HepG2 (cell line): ENCODE results near the gene APBB1IP. TPM values are rescaled to one million over a fixed set of nuclear protein-coding genes. Genes with fewer than 3 reads are reported as not detected.

Source experiments
- ATAC-seq: fragments of 200-7000 bp; cut with Tn5 transposase; 3 replicates; pipeline ENCODE4 v1.9.1; 2020; ENCODE audit warnings: mild to moderate bottlenecking, moderate library complexity
- BruUV-seq: library from RNA; stranded (reverse); fragments of 400-500 nt; replicated peaks from 2 replicates; lab custom pipeline; 2021; lab: Mats Ljungman, UMichigan
- CTCF ChIA-PET: fragments of 300-600 bp; formaldehyde crosslinking; extraction: SDS; loops from one replicate; lab custom pipeline; 2021; ENCODE audit warnings: low total read pairs, inconsistent platforms, low intra/inter-chr PET ratio; lab: Yijun Ruan, JAX
- POLR2A ChIA-PET: fragments of 350-600 bp; sonication (Branson Sonifier 250); formaldehyde crosslinking; loops from one replicate; lab custom pipeline; 2020; ENCODE audit warnings: antibody characterized with exemption, inconsistent platforms; lab: Yijun Ruan, JAX
- DNase-seq: peaks from one replicate; pipeline ENCODE4 v3.0.0-alpha.2; 2015; ENCODE audit warnings: low spot score
- FAIRE-seq: peaks from 3 replicates; lab custom pipeline; 2011; peaks lifted over from hg19 to GRCh38; lab: Jason Lieb, UNC
- H2AFZ ChIP-seq: one replicate; pipeline ENCODE4 v1.6.1; 2011; ENCODE audit warnings: low read length, inconsistent platforms
- H3K27ac ChIP-seq: fragments of 300-600 bp; 3 replicates; pipeline ENCODE4 v1.8.0; 2011; ENCODE audit warnings: mixed run types, mild to moderate bottlenecking, mixed read lengths, low read length, inconsistent platforms; ENCODE audit not compliant: insufficient read depth; ENCODE audit errors: extremely low read length
- H3K27me3 ChIP-seq, 2 experiments: fragments of 200-600 bp in 1 of 2; 2 replicates in 1 of 2; 3 replicates in 1 of 2; pipeline versions ENCODE4 v1.6.0 to v1.8.0; 2011; ENCODE audit warnings: low read length in 2 of 2, mild to moderate bottlenecking in 2 of 2, moderate library complexity in 2 of 2, inconsistent platforms in 1 of 2; ENCODE audit not compliant: insufficient read depth in 2 of 2, control insufficient read depth in 1 of 2
- H3K36me3 ChIP-seq, 2 experiments: fragments of 200-600 bp in 1 of 2; replicated peaks in 1 of 2; 2 replicates in 1 of 2; 3 replicates in 1 of 2; pipeline versions ENCODE4 v1.5.1 to v1.8.0; 2011; ENCODE audit warnings: low read length in 2 of 2, inconsistent platforms in 1 of 2; ENCODE audit not compliant: insufficient read depth in 2 of 2, control insufficient read depth in 1 of 2
- H3K4me1 ChIP-seq: 2 replicates; pipeline ENCODE4 v1.5.1; 2012; ENCODE audit warnings: low read length, inconsistent platforms; ENCODE audit not compliant: insufficient read depth
- H3K4me2 ChIP-seq: 2 replicates; pipeline ENCODE4 v1.6.0; 2011; ENCODE audit warnings: low read depth, low read length, inconsistent platforms
- H3K4me3 ChIP-seq, 3 experiments: fragments of 200-600 bp in 1 of 3; sonication (generic), shearing (Covaris generic) in 1 of 3; replicated peaks in 1 of 3; 2 replicates each; pipeline ENCODE4 v1.5.1; 2011 to 2016; ENCODE audit warnings: low read length in 3 of 3, inconsistent platforms in 2 of 3, low read depth in 2 of 3, mild to moderate bottlenecking in 2 of 3, control low read depth in 1 of 3, mixed read lengths in 1 of 3; ENCODE audit not compliant: insufficient read depth in 1 of 3
- H3K79me2 ChIP-seq: one replicate; pipeline ENCODE4 v1.6.1; 2011; ENCODE audit warnings: low read length, inconsistent platforms; ENCODE audit not compliant: insufficient read depth
- H3K9ac ChIP-seq: 2 replicates; pipeline ENCODE4 v1.6.0; 2011; ENCODE audit warnings: mild to moderate bottlenecking, low read depth, low read length, inconsistent platforms; ENCODE audit not compliant: insufficient read depth
- H3K9me3 ChIP-seq: 2 replicates; pipeline ENCODE4 v1.5.1; 2012; ENCODE audit warnings: mild to moderate bottlenecking, low read length
- H4K20me1 ChIP-seq: 2 replicates; pipeline ENCODE4 v1.6.0; 2011; ENCODE audit warnings: inconsistent platforms, mild to moderate bottlenecking, low read length, moderate library complexity; ENCODE audit not compliant: insufficient read depth
- ARNT ChIP-seq: fragments of 450-650 bp; IDR thresholded peaks from 2 replicates; pipeline ENCODE4 v1.6.1; 2017
- ATF4 ChIP-seq, 2 experiments: fragments of 450-650 bp in 1 of 2; sonication (generic) in 1 of 2; formaldehyde crosslinking; IDR thresholded peaks; 2 replicates each; pipeline versions ENCODE4 v1.5.0 to v1.8.0; 2020 to 2022; ENCODE audit warnings: mild to moderate bottlenecking in 1 of 2, missing genetic modification reagents in 1 of 2
- PCBP1 ChIP-seq: fragments of 200-400 bp; formaldehyde crosslinking; IDR thresholded peaks from 2 replicates; pipeline ENCODE4 v1.6.1; 2017; ENCODE audit warnings: mild to moderate bottlenecking, low read depth, low read length, borderline replicate concordance
- SIX1 ChIP-seq: sonication (generic); formaldehyde crosslinking; IDR thresholded peaks from 2 replicates; pipeline ENCODE4 v1.4.0; 2020; ENCODE audit warnings: missing genetic modification reagents, borderline replicate concordance
- whole genome bisulfite sequencing: methylation state at CpG from one replicate; pipeline ENCODE4 v1.1.6; 2017; ENCODE audit warnings: low lambda C conversion rate; 5-methylcytosine and 5-hydroxymethylcytosine counted together
- in situ Hi-C: cut with HindIII; loops from 2 replicates; pipeline ENCODE4 v1.10.0; 2017; ENCODE audit warnings: low pct_unique_long_range_greater_than_20kb; ENCODE audit not compliant: extremely low pct_ligation_motif_present
- intact Hi-C: fragments of 100-400 bp; cut with micrococcal nuclease; formaldehyde crosslinking; loops from one replicate; pipeline ENCODE4 v1.10.0; 2022; ENCODE audit not compliant: unreplicated experiment
- polyA plus RNA-seq, 8 experiments: library from polyadenylated mRNA; depleted of rRNA in 3 of 8; stranded (reverse) in 7 of 8; unstranded in 1 of 8; fragments of >200 nt; fragmentation: Illumina TruSeq in 4 of 8; extraction: Trizol in 4 of 8; gene quantifications; 2 replicates each; pipeline versions ENCODE4 v1.2.1 to v1.2.3, GENCODE V29; 2011 to 2016; ENCODE audit warnings: low read depth in 4 of 8, missing spikeins in 1 of 8, mixed read lengths in 1 of 8; ENCODE audit not compliant: insufficient read depth in 1 of 8
- total RNA-seq, 5 experiments: library from RNA; depleted of rRNA; stranded (reverse); fragments of >200 nt; fragmentation: Illumina TruSeq; extraction: Trizol; gene quantifications; 2 replicates each; pipeline ENCODE4 v1.2.3, GENCODE V29; 2016; ENCODE audit warnings: low read depth in 1 of 5
- TF ChIP-seq, protein P1 (sequence below): sonication (generic); formaldehyde crosslinking; IDR thresholded peaks from 2 replicates; pipeline ENCODE4 v1.4.0; 2020; ENCODE audit warnings: missing genetic modification reagents
- TF ChIP-seq, protein P2 (sequence below): sonication (generic); formaldehyde crosslinking; IDR thresholded peaks from 2 replicates; pipeline ENCODE4 v1.8.0; 2022; ENCODE audit warnings: mild to moderate bottlenecking, missing genetic modification reagents; ENCODE audit not compliant: insufficient replicate concordance
- TF ChIP-seq, protein P3 (sequence below): IDR thresholded peaks from 2 replicates; pipeline ENCODE4 v1.6.1; 2016; ENCODE audit warnings: mild to moderate bottlenecking

The APBB1IP gene
- total and polyA plus RNA-seq, 2 of the 13 experiments (the other 11 are each of a cell fraction or from before 2014, with no cell fraction given) = 0.08 TPM; not detected in 1

DNA sequence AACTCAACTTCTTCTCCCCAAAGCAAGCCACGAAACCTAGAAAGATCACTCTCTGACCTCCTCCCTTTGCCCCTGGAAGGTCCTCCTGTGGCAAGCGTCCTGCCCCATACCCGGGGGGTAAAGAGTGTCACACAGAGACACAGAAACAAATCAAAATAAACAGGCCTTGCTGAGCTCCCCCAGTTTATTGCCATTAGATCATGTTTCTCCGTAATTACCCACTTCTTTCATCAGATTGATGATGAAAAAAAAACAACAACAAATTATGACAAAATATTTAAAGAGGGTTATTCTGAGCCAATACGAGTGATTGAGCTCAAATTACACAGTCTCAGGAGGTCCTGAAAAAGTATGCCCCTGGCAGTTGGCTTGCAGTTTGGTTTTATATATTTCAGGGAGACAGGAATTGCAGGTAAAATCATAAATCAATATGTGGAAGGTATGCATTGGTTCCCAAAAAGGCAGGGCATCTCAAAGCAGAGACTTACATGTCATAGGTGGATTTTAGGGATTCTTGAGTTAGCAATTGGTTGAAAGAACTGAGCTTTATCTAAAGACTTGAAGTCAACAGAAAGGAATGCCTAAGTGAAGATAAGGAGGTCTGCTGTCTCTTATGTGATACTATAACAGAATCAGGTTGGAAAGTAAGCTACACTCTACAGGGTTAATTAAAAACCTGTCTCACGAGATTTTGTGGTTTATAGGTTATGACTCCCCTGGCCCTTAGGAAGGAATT is 86.2 kb downstream of the APBB1IP start:
- Histone ChIP-seq H4K20me1 (no peaks in the 10 kb centered on the region), H3K4me3 (no peak overlapping the region), H3K9ac (no peak overlapping the region), H3K36me3 (no peaks in the 10 kb centered on the region), H3K79me2 (no peaks in the 10 kb centered on the region), H2AFZ (no peak overlapping the region), H3K4me1 (no peaks in the 10 kb centered on the region), H3K9me3 (no peaks in the 10 kb centered on the region), H3K27me3 (no peaks in the 10 kb centered on the region; a peak in 1 of 5 replicates), H3K27ac (no peak overlapping the region), H3K4me2 (no peak overlapping the region)
- WGBS = 2% methylated on average over 6 of the region's 6 CpGs
- intact Hi-C loops (no loop called here), in situ Hi-C loops (no loop called here)
- ATAC-seq = no peak
- no peak for DNase-seq
- ChIA-PET CTCF (no interaction called here), POLR2A (no interaction called here)
- no peak for TF ChIP-seq ATF4 (CRISPR knock-in tag; IDR thresholded peaks at IDR 0.05)
- no peak for TF ChIP-seq SIX1 (CRISPR knock-in tag)
- TF ChIP-seq, protein P1, sequence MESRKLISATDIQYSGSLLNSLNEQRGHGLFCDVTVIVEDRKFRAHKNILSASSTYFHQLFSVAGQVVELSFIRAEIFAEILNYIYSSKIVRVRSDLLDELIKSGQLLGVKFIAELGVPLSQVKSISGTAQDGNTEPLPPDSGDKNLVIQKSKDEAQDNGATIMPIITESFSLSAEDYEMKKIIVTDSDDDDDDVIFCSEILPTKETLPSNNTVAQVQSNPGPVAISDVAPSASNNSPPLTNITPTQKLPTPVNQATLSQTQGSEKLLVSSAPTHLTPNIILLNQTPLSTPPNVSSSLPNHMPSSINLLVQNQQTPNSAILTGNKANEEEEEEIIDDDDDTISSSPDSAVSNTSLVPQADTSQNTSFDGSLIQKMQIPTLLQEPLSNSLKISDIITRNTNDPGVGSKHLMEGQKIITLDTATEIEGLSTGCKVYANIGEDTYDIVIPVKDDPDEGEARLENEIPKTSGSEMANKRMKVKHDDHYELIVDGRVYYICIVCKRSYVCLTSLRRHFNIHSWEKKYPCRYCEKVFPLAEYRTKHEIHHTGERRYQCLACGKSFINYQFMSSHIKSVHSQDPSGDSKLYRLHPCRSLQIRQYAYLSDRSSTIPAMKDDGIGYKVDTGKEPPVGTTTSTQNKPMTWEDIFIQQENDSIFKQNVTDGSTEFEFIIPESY (CRISPR knock-in tag) = no peak
- no peak for TF ChIP-seq PCBP1
- TF ChIP-seq ARNT = no peak
- TF ChIP-seq, protein P2, sequence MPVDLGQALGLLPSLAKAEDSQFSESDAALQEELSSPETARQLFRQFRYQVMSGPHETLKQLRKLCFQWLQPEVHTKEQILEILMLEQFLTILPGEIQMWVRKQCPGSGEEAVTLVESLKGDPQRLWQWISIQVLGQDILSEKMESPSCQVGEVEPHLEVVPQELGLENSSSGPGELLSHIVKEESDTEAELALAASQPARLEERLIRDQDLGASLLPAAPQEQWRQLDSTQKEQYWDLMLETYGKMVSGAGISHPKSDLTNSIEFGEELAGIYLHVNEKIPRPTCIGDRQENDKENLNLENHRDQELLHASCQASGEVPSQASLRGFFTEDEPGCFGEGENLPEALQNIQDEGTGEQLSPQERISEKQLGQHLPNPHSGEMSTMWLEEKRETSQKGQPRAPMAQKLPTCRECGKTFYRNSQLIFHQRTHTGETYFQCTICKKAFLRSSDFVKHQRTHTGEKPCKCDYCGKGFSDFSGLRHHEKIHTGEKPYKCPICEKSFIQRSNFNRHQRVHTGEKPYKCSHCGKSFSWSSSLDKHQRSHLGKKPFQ (CRISPR knock-in tag) = no peak
- TF ChIP-seq, protein P3, sequence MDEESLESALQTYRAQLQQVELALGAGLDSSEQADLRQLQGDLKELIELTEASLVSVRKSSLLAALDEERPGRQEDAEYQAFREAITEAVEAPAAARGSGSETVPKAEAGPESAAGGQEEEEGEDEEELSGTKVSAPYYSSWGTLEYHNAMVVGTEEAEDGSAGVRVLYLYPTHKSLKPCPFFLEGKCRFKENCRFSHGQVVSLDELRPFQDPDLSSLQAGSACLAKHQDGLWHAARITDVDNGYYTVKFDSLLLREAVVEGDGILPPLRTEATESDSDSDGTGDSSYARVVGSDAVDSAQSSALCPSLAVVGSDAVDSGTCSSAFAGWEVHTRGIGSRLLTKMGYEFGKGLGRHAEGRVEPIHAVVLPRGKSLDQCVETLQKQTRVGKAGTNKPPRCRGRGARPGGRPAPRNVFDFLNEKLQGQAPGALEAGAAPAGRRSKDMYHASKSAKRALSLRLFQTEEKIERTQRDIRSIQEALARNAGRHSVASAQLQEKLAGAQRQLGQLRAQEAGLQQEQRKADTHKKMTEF (CRISPR knock-in tag) = no peak
- no TSS peak for BruUV-seq
- no peak for FAIRE-seq
